IPS-NIHi11 (cell line): ENCODE data around the gene NOS1AP.
"Not testable (repeated sequence)": the region's sequence is repeated elsewhere in the genome, so short reads cannot be mapped to it uniquely, and the experiment has no call there.

Experiments
- DNase-seq: peaks from one replicate; pipeline ENCODE4 v3.0.0; 2012; ENCODE audit warnings: mixed read lengths, low spot score

NOS1AP gene

DNA sequence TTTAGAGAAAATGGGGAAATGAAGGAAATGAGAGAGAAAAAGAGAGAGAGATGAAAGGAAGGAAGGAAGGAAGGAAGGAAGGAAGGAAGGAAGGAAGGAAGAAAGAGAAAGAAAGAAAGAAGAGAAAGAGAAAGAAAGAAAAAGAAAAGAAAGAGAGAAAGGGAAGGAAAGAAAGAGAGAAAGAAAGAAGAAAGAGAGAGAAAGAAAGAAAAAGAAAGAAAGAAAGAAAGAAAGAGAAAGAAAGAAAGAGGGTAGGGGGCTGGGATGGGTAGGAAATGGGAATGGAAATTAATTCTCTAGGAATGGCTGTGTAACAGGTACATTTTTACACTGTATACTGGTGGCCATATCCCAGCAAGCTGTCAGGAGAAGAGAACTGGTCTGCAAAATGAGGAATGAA lies 346.7 kb downstream of the NOS1AP start:
- DNase-seq, result no peak

GRCh38 chr1:162416909-162417308 lies 347.4 kb downstream of the NOS1AP start:
- no peak for DNase-seq

DNA sequence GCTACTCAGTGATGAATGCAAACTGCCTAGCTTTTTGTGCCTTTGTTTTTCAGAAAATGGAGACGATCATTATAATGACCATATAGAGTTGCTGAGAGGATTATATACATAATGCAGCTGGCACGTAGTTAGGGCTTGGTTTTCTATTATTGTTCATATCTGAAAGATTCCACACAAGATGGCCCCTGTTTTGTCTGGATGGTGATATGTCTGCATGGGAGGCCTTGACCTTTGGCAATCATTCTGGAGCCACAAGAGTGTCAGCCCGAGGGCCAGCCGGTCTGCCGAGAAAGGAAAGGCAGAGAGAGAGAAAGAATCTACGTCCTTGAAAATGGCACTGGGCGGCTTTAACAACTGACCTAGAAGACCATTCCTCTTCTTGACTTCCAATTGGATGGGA lies 348.2 kb downstream of the NOS1AP start:
- DNase-seq, result no peak

DNA sequence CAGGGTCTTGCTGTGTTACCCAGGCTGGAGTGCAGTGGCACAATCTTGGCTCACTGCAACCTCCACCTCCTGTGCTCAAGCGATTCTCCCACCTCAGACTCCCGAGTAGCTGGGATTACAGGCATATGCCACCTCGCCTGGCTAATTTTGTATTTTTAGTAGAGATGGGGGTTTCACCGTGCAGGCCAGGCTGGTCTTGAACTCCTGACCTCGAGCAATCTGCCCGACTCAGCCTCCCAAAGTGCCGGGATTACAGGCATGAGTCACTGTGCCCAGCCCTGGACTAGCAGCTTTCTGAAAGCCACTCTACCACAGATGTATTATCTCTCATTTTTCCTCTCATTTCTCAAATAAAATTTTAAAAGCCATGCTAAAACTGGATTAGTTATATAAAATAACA lies 349.1 kb downstream of the NOS1AP start:
- DNase-seq, result not testable (repeated sequence)

- DNase-seq, result not testable (repeated sequence)
These were observed 350.0 kb downstream of the NOS1AP start for GRCh38 chr1:162419450-162419931.
